HG03066 (cell line): Measurements from ENCODE around the gene PLCL1.

Experiments used
- ATAC-seq: cut with Tn5 transposase; IDR thresholded peaks from one replicate; pipeline ENCODE4 v1.9.1; 2021; ENCODE audit warnings: low read depth; ENCODE audit not compliant: unreplicated experiment

PLCL1 gene

DNA sequence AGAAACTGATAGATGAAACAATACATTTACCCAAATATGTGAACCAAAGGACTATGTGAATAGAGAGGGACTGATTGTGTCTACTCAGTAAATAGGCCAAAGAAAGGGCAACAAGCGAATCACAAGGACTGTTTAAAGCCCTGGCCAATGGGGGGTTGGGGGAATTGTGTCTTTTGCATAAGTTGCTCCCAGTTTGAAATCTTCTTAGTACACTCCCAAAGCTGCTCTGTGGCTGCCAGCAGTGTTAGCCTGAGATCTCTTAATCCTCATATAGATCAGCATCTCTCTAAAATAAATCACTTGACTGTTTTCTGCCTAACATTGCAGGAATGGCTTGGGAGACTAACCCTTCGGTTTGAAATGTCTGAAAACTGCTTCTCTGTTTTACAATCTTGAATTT, 236.4 kb downstream of the PLCL1 start:
- no peak for ATAC-seq

DNA sequence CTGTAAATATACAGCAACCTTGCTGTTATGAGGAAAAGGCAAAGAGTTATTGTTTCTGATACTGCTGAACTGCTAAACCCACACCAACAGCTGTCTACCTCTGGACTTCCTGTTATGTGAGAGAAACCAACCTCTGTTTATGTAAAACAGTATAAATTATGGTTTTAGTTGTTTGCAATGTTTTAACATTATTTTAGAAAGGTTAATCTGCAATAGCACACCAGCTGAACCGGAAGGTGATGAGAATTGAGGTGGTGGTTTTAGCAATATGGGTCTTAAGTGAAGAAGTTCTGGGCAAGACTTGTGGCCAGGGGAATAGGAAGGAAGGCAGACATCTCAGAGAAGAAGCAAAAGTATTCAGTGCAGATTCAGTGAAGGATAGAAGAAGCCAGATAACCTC, 237.8 kb downstream of the PLCL1 start:
- no peak for ATAC-seq

DNA sequence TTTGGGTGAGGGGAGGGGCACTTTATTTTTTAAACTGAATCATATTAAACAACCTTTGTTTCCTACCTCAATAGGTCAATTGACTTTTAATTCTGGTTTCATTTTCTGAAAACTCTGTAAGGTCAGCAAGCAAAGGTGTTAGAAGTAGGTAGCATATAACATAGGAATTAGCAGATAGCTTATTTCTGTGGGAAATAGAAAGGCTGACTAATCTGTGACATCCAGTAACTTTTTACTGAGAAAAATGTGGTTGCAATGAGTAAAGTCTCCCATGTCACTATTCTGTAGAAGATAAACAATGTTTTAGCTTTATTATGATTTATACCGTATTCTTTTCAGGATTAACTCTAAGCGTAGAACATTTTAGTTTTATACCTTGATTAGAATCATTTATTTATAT, 240.4 kb downstream of the PLCL1 start:
- ATAC-seq, result no peak

DNA sequence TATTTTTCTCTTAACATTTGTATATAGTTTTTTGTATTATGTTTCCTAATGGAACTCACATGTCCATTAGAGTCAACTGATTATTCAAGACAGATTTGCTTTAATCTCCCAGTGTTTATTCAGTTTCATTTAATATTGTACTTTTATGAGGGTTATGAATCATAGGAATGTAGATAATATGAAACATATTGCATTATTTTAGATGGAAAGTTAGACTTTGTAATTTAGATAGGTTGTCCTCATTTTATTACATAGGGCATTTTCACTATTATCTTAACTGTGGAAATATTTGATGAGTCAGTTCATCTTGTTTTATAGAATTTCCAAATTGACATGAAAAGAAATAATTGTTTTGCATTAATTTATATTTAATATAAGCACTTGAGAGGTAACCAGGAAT, 240.8 kb downstream of the PLCL1 start:
- no peak for ATAC-seq

DNA sequence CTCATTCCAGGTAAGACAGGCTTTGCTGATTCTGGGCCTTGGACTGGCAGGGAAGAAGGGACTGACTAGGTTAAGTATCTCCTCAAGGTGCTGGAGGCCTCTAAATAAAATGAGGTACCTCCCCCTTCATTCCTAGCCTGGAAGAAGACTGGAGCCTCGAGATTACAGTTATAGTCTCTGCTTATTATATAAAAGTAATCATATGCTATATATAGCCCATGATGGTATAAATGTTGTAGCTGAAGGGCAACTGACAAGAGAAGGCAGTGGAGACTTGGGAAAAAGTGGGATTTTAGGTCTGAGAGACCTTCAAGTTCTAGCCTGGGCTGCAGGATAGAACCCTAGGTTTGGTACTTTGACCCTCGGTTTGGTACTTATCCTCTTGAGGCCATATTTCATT, 248.3 kb downstream of the PLCL1 start:
- no peak for ATAC-seq

DNA sequence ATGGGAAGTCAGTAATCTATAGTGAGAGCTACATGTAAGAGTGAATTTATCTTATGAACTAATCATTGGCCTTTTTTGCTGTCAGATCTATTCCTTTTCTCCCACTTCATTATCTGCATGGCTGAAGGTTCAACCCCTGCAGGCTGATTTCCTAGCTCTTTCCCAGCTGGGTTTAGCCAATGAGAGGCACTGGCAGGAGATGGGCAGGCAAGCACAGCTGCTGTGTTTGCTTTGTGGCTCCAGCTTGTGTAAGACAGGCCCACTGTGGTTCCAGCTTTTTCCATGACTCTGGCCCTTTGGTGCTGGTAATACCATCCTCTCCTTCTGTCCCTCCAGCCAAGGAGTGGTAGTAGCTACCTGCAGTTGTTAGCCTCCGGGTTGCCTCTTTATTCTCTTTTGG, 248.8 kb downstream of the PLCL1 start:
- no peak for ATAC-seq

DNA sequence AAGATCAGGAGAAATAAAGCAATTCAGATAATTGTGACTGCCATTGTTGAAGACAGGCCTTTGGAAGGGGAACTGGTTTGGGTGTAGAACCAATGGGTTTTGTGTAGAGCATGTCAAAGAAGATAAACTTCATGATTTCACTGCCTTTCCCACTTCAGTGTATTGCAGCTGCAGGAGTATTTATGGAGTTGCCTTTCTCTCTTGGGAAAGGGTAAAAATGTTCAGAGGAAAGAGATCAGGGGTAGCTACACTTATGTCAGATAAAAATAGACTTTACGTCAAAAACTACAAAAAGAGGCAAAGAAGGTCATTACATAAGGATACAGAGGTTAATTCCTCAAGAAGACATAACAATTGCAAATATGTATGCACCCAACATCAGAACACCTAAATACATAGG, 249.4 kb downstream of the PLCL1 start:
- ATAC-seq, result no peak

DNA sequence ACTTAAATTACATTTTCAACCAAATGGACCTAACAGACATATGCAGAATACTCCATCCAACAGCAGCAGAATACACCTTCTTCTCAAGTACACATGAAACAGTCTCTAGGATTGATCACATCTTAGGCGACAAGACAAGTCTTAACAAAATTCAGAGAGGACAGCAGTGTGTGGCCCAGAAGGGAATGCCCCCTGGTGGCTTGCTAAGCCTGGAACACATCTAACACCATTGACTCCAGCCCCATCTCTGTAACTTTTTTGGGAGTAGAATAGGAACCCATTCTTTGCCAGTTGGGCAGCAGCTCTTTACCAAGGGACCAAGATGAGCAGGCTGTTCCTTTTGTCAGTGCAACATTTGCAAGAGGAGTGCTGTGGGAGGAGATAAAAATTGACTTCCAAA, 249.9 kb downstream of the PLCL1 start:
- ATAC-seq, result peak; percentile 75

DNA sequence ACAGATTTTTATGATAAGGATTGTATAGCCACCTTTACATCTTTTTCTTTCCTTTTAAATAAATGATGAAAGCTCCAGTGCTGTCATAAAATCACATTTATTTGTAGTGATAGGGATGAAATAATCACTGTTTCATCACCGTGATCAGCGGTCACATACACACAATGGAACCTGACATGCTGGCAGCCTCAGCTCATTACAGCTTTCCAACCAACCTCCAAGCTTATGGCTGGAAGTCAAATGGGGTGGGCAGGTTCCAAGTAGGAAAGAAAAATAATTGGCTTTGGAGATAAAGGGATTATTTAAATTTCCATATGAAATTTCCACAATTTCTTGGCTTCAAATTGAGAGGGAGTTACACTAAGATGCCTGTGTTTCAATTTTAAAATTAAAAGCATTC, 251.3 kb downstream of the PLCL1 start:
- ATAC-seq, result no peak

DNA sequence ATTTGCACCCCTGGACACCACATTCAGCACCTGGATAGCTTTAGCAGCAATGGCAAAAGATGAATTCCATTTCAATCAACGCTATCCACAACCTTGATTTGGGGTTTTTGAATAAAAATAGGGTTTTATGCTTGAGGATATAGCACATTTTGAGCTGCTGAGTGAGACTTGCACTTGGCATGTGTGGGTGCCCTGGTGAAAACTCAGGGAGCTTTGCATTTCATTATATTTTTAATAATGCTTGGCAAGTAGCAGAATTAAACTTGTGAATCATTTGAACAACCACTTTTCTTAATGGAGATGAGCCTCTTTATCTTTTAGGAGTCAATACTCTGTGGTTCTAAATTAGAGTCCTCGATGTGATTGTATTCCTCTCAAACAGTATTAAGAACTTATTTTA, 252.4 kb downstream of the PLCL1 start:
- ATAC-seq, result no peak

DNA sequence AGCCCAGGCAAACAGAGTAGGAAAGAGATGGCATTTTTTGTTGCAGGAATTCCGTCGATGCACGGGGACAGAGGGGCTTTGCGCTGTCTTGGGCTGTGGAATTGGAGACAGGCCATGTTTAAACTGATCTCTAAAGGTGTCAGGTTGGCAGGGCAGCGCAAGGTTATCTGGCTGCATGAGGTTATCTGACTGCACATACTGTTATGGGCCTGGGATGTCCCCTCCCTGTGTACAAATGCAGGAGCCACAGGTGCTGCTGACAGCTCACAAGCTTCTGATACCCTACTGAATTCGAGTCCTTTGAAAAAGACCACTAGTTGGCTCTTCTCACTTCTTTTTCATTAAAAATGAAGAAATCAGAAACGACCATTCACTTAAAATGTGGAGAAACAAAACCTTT, 255.4 kb downstream of the PLCL1 start:
- ATAC-seq, result no peak

DNA sequence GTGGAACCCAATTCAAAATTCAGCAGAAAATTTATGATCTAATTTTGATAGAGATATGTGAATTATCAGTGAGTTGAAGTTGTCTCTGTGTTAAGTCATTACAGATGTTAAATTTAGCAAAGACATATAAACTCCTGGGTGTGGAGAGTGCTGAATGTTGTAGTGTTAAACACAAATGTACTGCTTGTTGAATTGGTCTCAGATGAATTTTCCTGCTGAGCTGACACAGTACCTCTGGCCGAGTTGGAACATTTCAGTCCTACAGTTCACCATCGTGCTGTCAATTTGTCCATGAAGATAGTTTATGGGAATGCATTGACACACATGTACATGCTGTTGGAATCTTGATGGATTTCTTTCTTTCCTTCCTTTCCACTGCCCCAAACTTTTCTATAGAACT, 255.9 kb downstream of the PLCL1 start:
- no peak for ATAC-seq

DNA sequence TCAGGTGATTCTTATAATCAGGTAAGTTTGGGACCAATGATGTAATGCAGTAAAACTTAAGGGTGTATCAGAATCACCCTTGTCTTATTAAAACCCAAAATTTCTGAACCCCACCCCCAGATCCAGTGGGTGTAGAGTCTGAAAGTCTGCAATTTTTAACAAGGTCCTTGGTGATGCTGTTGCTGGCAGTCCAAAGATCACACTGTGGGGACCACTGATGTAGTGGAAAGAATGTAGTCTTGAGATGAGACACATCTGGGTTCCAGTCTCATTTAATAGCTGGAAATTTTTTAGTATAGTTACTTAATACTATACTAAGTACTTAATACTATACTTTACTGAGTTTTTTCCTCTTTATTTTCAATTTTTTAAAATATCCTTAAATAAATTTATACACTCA, 258.4 kb downstream of the PLCL1 start:
- no peak for ATAC-seq

DNA sequence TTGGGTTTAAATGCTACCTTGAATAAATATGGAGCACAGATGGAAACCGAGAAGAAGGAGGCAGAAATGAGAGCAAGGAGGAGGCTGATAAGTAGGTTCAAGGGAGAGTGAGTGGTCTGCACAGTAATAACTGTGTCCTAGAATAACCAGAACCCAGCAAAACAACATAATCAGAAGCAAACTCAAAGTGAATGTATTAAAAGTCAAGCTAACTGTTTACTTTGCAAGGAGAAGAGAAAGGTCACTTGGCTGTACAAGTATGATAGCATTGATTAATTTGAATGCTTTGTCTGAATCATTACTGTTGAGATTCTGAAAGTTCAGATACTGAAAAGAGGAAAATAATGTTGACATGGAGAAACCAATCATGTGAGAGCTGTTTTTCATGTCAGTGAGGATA, 258.8 kb downstream of the PLCL1 start:
- ATAC-seq, result no peak

DNA sequence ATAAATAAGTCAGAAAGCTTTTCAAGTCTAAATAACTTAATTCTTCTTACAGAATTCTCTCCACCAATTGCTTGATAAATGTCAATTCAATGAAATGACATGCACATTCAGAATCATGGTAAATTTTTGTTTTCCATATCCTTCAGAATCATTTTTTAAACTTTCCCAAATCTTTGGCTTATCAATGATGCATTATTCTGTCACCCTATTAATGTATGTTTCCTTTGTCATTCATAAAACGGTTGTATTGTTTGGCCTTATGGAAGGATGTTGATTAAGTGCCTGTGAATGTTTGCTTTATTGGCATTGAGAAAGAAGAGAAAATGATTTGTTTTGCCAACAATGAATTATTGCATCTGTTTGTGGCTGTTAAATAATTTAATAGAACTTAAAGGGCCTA, 260.9 kb downstream of the PLCL1 start:
- ATAC-seq, result no peak

DNA sequence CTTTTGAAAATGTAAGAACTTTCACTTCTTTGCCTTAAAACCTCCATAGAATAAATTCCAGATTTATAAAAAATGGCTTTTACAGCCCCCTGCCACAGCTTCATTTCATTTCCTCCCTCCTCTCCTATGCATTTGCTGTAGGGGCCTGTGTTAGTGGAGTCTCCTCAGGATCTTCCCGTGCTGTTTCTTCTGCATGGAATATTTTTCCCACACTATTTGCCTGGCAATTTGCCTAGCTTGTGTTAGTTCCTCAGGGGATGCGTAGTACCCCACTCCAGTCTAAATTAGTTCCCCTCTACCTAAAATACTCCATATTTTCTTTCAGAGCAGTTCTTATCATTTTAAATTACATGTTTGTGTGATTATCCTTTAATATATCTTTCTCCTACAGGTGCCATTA, 262.2 kb downstream of the PLCL1 start:
- ATAC-seq, result no peak

DNA sequence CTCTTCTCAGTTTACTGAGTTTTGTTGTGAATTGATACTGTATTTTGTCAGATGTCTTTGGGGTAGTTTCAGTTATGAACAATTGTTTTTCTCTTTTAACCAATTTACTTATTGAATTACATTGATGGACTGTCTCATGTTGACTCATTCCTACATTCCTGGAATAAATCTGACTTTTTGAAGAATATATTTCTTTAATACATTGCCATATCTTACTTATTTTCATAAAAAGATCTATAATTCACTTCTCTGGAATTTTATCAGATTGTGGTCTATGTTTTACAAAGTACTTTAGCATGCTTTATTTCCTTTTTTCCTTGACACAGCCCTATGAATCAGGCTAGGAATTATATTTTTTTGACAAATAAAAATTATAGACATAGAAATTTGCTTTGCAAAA, 268.3 kb downstream of the PLCL1 start:
- ATAC-seq, result no peak

DNA sequence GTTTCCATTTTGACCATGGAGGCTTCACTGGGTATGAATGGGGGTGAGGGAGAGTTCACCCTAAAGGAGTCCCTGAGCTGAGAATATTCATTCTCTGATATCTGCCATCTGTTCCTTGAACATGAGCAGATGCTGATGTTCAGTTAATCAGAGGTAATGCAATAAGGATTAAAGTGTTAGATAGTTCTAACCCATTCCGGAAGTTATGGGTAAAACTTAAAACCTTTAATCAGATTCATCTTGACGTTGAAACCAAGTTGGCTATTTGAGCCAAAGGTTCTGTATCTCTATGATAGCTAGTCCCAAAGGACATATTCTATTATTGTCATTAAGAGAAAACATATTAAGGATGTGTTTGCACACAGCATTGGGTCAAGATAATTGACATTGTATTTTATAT, 268.9 kb downstream of the PLCL1 start:
- ATAC-seq, result no peak

DNA sequence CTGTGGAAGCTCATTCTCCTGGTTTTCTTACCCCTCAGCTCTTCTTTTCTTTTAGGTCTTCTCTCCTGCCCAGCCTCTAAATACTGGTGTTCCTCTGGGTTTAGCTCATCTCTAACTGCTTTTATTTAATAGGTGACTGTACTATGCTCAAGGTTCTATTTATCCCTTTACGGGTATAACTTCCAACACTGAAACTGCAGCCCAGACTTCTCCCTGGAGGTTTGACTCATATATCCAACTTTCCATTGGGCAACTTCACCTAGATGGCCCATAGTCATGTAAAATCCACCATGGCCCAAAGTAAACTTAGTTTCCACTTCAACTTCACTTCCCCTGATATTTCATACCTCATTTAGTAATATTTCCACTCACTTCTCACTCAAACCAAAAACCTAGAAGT, 273.1 kb downstream of the PLCL1 start:
- no peak for ATAC-seq

DNA sequence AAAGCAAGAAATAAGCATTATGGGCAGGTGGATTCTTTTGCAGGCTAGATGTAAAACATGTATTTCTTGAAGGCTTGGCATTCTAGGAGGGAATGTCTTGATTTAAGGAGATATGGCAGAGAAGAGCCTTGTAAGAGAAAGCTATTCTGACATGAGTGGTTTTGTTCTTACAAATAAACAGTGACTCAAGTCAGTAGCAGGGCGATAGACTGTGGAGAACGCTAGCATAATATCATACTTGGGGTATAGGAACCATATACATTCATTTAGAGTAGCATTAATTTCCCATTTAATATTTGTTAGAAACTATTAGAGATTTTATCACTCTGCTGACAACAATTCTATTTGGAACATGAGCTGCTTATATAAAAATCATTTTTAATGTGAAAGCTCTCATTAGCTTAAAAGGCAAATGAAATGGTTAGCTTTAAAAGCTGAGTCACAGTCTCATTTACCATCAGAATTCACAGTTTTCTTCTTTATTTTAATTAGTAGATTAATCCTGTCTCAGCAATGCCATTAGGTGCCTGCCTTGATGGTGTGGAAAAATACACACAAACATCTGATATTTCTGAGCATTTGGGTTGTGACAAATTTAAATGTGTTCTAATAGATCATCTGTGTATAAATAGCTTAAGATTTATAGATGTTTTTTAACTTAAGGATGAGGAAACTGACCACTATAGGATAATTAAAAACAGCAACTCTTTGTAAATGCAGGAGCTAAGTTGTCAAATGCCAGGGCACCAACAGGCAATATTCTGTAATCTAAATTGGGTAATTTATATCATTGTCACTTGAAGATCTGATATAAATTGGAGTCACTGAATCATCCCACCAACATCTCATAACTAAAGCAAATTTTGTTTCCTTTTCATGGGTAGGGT, 276.7 kb downstream of the PLCL1 start:
- no peak for ATAC-seq

DNA sequence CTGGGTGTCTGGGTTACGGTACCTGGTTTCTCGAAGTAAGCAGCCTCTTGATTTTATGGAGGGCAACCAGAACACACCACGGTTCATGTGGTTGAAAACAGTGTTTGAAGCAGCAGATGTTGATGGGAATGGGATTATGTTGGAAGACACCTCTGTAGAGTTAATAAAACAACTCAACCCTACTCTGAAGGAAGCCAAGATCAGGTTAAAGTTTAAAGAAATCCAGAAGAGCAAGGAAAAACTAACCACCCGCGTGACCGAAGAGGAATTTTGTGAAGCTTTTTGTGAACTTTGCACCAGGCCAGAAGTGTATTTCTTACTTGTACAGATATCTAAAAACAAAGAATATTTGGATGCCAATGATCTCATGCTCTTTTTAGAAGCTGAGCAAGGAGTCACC, 279.8 kb downstream of the PLCL1 start:
- ATAC-seq, result no peak

DNA sequence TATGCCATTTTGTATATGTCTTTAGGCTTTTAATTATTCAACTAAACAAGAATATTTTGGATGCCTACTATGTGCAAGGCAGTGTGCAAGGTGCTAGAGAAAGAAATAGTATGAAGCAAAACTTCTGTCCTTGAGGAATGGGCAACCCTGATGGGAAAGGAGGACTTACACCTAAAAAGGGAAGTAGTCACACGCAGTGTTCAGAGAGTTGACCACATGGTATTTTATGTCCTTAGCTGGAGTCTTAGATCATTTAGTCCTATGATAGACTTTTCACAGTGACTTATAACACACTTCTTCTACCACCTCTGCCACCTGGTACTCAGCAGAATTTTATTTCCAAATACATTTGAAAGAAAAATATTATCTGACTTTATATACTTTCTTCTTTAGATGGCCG, 291.6 kb downstream of the PLCL1 start:
- no peak for ATAC-seq

DNA sequence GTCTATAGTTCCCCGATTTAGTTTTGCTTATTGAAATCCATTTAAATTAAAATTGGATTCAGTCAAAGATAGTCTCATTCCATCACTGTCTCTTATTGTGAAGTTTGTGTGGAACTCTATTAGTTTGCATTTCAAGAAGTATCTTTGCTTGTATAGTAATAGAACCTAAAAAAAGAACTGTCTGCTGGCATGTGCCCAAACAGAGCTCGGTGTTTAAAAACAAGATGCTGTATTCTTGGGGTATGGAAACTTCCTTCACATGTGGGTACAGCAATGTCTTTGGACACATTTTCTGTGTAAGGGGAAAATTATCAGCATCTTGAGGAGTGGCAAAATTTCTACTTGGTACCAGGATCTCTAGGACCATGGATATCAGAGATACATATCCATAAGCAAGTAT, 292.6 kb downstream of the PLCL1 start:
- ATAC-seq, result no peak
